GM19328 (cell line): ENCODE results near the gene HBG1.
"Not testable (repeated sequence)": the region's sequence is repeated elsewhere in the genome, so short reads cannot be mapped to it uniquely, and the experiment has no call there.

ENCODE experiments used
- ATAC-seq: cut with Tn5 transposase; IDR thresholded peaks from one replicate; pipeline ENCODE4 v1.9.1; 2021; ENCODE audit warnings: mild to moderate bottlenecking, moderate library complexity; ENCODE audit not compliant: unreplicated experiment

The HBG1 gene

DNA sequence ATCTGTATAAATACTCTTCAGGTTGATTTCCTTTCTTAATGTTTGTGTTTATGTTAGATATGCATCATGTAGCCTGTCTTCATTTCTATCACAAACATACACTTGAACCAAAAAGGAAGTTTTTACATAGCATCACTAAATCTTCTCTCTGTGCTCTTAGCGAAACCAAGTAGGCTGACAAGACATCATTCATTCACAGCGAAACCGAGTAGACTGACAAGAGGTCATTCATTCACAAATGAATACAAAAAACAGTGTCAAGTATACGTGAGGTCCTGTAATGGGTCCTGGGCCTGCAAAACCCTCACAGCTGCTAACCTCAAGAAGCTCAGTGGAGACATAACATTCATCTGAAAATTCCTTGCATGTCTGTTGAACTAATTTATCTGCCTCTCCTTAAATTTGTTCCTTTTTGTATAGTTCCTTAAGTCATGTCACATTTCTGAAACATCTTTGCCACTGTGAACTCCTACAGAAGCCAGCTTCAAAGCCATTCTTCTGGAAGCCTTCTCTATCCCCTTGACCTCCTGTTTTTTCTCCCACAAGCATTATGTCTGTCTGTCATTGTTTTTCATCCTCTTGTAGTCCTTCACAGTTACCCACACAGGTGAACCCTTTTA, 29.9 kb upstream of the HBG1 start:
- no peak for ATAC-seq

DNA sequence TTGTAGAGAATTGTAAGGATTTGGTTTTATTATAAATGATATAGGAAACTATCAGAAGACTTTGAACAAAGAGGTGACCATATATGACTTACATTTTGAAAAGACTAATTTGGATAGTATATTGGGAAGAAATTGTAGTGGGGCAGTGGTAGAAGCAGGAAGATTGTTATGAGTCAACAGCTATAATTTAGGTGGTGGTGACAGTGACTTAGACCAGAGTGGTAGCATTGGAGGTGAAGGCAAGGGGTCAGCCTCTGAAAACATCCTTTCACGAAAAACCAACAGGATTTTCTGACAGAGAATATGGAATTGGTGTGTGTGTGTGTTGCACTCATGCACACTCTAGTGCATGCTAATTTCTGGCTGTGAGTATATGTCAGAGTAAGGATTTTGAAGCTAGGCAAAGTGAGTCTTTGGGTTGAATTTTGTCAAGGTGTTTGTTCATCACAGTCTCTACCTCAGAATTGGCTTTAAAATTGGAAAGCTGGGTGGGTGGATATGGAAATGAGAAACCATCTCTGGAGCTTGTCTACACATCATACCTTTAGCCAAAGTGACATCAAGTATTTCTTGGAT, 28.2 kb upstream of the HBG1 start:
- no peak for ATAC-seq

DNA sequence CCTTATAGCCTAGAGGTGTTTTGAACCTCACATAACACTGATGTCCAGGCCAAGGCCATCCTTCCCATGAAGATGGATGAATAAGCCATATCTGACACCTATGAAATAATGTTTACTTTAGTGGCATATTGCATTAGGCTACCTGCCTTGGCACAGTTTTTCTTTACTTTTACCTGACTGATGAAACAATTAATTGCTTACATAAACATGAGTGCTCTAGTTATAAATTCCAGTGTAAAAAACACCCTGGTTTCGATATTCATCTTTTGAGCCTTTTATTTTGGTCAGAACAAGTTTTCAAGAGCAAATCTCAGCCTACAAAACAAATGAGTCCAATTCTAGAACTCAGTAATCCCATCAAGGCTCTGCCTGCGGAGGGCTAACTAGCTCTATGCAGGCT, 27.0 kb upstream of the HBG1 start:
- ATAC-seq = no peak

DNA sequence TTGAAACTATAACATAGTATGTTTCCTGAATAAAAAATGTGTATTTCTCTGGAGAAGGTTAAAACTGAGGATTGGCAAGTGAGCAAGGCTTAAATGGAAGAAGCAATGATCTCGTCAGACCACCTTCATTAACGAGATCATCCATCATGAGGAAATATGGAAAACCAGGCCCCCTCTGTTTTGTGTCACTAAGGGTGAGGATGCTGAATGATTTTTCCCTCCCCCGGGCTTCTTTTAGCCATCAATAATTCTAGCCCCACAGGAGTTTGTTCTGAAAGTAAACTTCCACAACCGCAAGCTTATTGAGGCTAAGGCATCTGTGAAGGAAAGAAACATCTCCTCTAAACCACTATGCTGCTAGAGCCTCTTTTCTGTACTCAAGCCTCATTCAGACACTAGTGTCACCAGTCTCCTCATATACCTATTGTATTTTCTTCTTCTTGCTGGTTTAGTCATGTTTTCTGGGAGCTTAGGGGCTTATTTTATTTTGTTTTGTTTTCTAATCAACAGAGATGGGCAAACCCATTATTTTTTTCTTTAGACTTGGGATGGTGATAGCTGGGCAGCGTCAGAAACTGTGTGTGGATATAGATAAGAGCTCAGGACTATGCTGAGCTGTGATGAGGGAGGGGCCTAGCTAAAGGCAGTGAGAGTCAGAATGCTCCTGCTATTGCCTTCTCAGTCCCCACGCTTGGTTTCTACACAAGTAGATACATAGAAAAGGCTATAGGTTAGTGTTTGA, 25.9 kb upstream of the HBG1 start:
- ATAC-seq = no peak

DNA sequence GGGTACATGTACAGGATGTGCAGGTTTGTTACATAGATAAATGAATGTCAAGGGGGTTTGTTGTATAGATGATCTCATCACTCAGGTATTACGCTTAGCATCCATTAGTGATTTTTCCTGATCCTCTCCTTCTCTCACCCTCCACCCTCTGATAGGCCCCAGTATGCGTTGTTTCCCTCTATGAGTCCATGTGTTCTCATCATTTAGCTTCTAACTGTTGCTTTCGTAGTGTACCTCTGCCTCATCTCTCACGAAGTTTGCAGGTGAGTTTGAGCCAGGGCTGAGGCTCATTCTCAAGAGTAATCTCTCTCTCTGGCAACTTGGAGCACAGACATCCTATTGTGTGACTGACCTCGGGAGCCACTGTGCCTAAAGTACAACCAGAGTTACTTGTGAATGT, 24.7 kb upstream of the HBG1 start:
- no peak for ATAC-seq

DNA sequence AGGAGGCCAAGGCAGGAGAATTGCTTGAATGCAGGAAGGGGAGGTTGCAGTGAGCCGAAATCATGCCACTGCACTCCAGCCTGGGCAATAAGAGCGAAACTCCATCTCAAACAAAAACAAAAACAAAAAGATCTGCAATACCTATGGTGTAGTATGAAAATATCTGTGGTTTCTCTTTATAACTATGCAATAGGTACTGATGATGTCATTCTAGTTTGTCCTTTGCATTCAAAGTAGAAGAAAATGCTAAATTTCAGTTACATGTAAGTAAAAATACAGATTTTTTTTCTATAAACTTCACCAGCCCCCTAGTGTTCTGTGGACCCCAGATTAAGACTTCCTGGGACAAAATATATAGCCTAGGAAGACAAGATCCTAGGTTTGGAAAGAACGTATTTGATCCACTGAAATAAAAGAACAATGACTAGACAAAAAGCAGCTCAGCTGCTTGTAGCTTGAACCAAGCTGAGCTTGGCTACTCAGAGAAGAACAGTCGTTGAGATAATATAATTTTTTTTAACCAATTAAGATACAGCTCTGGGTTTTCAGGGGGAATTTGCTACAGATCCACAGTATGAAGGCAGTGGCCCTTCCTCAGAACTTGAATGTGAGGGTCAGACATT, 22.8 kb upstream of the HBG1 start:
- no peak for ATAC-seq

DNA sequence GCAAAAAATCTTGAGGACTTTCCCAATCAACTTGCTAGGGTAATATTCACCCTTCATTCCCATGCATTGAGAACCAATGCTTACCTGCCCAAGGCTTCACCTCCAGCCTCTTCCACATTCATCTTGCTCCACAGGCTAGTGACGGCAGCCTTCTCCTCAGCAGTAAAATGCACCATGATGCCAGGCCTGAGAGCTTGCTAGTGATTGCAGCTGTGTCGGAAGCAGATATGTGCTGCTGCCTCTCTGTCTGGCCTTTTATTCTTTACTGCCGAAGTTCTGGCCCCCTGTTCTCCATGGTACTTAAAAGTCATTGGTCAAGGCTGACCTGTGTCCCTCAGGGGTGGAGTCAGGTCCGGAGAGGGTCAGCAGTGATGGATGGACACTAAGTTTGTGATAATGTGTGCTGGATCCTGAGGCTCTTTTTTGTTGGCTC, 20.1 kb upstream of the HBG1 start, which contains the start of gene HBE1:
HBE1 (minus strand) TSS at position 231 of the 433 bp plus-strand sequence; CDS start at position 176, 55 bp downstream.
- no peak for ATAC-seq

DNA sequence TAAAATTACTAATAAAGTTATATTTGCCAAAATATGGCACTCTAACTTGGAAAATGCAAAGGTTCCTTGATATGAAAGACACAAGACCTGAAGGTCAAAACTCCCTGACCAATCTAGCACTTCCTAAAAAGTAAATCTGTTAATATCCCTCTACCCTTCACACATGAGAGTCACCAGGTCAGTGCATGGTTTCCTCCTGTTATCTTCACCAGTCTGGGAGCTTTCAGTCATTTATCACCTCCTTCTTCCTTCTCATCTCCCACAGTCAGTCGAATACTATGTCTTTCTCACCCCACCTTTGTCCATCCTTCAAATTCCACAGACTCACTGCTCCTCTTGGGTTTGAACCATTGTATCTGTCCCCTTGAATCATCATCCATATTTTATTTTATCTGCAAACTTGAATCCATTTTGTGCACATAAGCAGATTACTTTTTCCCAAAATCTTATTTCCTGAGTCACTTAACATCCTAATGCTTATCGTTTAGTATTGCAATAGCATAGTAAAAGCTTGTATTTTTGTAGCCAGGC, 17.4 kb upstream of the HBG1 start:
- ATAC-seq = no peak

DNA sequence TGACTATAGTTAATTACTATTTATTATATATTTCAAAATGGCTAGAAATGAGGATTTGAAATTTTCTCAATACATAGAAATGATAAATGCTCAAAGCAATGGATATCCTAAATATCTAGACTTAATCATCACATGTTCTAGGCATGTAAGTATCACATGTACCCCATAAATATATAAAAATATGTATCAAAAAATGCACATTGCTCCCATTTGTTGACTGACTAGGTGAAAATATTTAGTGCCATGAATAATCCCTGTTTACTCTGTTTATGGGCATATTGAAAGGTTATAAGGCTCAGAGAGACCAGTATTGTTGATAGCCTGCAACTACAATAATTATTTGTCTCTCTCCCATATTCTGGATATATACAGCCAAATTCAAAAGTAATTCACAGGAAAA, 17.0 kb upstream of the HBG1 start:
- ATAC-seq = no peak

DNA sequence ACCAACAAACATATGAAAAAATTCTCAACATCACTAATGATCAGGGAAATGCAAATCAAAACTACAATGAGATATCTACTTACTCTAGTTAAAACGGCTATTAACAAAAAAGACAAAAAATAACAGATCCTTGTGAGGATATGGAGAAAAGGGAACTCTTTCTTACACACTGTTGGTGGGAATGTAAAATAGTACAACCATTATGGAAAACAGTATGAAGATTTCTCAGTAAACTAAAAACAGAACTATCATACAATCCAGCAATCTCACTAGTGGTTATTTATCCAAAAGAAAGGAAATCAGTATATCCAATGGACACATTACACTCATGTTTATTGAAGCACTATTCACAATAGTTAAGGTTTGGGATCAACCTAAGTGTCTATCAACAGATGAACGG, 16.2 kb upstream of the HBG1 start:
- no peak for ATAC-seq

DNA sequence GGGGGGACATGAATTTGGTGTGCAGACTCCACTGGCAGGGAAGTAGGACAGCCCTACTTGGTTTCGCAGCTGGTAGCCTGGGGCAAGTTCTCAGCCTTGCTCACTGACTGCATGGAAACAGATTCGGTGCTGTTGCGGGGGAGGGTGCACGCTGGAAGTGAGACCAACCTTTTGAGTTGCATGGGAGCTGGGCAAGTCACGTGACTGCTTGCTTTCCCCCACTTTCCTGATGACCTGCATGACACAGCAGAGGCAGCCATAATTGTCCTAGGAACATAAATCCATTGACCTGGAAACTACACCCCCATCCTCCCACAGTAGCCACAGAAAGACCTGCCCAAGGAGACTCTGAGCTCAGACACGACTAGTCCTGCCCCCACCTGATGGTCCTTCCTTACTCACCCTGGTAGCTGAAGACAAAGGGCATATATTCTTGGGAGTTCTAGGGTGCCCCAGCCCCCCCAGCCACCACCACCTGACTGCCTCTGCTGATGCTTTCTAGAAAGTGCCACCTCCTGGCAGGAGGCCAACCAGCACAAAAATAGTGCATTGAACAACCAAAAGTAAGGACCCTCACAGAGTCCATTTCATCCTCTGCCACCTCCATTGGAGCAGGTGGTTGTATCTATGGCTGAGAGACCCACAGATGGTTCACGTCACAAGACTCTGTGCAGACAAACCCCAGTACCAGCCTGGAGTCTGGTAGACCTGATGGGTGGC, 9.0 kb upstream of the HBG1 start:
- ATAC-seq = no peak

DNA sequence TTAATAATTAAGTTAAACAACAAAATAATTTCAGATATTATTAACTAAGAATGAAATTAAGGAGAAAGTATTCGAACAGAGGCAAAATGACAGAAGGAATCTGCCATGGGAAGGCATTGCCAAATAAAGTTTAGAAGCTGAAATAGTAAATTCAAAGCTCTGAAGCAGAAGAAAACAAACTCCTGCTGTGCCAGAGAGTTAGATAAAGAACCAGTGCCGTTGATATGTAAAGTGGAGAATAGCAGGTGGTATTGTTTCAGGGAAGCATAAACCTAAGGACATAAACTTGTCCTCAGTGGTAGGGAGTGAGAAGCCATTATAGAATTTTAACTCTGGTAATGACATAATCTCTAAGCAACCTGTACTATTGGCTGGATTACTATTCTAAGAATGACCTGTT, 7.6 kb upstream of the HBG1 start:
- ATAC-seq = no peak

DNA sequence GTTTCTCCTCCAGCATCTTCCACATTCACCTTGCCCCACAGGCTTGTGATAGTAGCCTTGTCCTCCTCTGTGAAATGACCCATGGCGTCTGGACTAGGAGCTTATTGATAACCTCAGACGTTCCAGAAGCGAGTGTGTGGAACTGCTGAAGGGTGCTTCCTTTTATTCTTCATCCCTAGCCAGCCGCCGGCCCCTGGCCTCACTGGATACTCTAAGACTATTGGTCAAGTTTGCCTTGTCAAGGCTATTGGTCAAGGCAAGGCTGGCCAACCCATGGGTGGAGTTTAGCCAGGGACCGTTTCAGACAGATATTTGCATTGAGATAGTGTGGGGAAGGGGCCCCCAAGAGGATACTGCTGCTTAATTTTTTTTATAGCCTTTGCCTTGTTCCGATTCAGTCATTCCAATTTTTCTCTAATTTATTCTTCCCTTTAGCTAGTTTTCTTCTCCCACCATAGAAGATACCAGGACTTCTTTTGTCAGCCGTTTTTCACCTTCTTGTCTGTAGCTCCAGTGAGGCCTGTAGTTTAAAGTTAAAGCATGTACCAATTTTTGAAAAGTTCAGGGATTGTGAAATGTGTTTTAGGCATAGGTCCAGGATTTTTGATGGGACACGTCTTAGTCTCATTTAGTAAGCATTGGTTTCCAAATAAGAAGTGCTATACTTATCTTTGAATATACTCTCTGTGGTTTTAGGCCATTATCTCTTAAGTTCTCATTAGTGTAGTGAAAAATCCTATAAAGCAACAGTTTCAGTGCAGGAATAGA, 5.2 kb upstream of the HBG1 start, which contains the start of gene HBG2:
HBG2 (minus strand) TSS at position 136 of the 768 bp plus-strand sequence; CDS start at position 83, 53 bp downstream.
- not testable (repeated sequence) for ATAC-seq

DNA sequence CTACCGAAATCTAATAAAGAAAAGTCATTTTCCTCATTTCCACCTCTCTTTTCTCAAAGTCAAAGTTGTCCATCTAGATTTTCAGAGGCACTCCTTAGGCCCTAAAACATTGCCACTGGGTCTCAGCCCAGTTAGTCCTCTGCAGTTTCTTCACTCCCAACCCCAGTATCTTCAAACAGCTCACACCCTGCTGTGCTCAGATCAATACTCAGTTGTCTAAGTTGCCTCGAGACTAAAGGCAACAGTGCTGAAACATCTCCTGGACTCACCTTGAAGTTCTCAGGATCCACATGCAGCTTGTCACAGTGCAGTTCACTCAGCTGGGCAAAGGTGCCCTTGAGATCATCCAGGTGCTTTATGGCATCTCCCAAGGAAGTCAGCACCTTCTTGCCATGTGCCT, 4.4 kb upstream of the HBG1 start:
- ATAC-seq = not testable (repeated sequence)

DNA sequence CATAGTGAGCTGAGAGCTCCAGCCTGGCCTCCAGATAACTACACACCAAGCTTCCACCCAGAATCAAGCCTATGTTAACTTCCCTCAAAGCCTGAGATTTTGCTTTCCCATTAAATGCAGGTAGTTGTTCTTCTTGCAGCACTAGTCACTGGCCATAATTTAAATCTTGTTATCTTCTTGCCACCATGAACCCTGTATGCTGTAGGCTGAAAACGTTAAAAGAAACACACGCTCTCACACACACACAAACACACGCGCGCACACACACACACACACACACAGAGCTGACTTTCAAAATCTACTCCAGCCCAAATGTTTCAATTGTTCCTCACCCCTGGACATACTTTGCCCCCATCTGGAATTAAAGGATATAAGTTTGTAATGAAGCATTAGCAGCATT, 3.8 kb upstream of the HBG1 start:
- ATAC-seq = not testable (repeated sequence)

DNA sequence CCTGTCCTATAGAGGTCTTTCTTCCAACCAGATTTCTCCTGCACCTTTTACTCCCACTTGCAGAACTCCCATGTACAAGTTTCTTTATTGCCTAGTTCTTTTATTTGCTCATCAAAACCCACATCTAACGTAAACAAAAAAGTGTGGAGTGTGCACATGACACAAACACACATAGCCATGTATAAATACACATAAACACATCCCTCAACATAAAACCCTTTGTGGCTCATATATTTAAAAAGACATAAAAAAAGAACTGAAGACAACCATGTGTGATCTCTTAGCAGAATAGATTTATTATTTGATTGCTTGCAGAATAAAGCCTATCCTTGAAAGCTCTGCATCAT, 3.2 kb upstream of the HBG1 start:
- no peak for ATAC-seq

DNA sequence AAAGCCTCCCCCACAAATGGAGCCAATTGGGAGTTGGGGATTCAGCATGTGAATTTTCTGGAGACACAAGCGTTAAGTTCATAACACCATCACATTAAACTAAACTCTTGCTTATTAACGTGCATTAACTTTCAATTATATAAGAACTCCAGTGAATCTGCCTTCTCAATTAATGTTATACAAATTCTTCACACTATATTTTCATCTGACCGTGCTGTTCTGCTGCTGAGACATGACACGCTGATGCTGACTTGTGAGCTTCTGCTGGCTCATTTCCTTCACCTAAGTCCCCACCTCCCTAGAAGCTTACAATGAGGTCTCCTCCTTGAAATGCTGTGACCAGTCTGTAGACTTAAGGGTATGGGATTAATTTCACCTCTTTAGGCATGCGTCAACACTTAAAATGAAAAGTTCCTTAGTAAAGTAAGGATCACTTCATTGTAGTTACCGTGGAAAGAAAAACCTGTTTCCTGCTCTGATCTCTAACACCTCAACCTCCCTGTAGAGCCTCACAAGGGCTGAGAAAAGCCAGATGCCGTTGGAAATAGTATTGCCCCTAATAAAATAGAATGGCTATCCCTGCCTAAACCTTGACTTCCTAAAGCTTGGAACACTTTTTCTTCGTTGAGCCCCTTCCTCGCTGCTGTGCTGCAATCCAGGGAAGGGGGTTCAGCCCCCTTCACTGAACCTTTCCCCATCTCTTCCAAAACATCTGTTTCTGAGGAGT, 2.7 kb upstream of the HBG1 start:
- no peak for ATAC-seq

DNA sequence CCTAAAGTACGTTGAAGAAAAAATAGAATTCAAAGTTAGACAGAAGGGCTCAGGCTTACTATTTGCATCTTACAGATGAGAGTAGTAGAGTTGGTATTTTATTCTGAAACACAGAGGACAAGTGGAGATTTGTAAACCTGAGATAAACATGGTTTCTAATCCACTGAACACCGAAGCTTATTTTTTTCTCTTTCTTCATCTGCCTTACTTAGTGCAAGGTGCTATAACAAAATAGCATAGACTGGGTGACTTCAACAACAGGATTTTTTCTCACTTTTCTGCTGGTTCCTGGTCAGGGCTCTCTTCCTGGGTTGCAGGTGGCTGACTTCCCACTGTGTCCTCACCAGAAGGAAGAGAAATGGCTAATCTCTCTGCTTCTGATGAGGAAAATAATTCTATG, 2.1 kb upstream of the HBG1 start:
- no peak for ATAC-seq

DNA sequence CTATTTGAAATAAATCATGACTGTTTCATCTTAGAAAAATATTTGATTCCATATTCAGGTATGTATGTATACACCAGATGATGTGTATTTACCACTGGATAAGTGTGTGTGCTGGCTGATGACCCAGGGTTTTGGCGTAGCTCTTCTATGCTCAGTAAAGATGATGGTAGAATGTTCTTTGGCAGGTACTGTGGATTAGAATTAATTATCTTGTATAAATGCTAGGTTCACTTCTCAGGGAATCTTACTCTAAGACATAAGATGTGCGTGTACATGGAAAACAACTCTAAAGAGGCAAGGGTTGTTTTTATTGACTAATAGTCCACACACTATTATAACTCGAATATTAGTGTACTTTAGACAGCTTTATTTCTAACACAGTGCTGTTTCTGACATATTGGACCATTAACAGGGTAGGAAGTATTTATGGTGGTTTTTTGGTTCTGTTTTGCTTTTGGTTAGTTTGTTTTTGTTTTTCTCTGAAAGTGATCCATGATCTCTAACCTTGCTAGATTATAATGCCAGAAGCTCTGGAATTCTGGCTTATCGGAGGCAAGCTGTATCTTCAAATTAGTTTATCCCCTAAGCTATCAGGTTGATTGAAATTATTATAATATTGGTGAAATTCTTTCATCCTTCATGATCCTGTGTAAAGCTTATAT, 1.0 kb upstream of the HBG1 start:
- no peak for ATAC-seq
